Measurements from ENCODE around the gene AGO1. TPM values are rescaled to one million over a fixed set of nuclear protein-coding genes. Genes with fewer than 3 reads are reported as not detected.

The AGO1 gene
- 7.1 and 7.5 TPM in 2 replicates for total RNA-seq (2014; rRNA removed; shearing (Covaris generic))

DNA sequence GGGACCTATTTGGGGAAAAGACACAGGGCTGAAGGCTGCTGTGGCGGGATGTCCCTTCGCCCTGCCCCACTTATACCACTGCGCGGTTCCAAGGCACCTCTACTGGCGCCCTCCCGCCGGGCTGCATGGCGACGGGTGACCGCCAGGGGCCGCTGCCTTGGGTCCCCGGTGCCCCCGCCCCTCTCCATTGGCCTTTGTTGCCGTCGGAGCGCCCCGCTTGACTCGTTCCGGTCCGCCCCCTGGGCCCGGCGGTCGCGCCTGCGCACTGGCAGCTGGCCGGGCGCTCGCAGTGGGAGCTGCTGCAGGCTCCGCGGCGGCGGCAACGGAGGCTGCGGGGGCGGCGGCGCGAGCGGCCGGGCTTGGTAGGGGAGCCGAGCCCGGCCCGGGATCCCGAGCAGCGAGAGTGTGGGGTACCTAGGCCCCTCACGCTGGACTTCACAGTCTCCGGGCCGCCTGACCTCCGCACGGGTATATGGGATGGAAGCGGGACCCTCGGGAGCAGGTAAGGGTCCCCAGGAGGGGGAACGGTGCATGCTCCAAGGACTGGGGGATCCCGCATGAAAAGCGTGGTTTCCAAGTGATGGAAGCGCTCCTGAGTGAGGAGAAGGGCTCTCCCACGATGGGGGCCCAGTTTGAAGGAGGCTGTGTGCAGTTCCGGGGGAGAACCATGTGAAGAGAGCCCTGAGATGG, at the start of gene AGO1:
AGO1 (plus strand) TSS at position 265 of the 690 bp plus-strand sequence; CDS start at position 478, 213 bp downstream.
- peak; percentile 76 for DNase-seq (ENCODE audit: low spot score)

DNA sequence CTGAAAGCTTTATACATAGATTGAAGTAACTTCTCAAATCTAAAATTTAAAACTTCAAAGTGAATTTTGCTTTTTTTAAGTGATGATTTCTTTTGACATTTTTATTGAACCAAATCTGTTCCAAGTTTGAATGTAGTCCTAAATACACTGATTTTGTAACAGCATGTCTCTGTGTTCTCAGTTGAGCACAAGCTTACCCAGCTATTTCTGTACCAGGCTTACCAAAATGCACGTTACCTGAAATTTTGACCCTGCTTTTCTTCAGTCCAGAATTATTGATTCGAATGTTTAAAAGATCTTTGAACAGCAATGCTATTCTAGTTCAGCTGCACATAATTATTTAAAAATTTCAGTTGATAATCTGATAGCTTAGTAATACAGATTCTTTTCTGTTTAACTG, 49.6 kb upstream of the AGO1 start:
- DNase-seq (ENCODE audit: low spot score) = no peak

DNA sequence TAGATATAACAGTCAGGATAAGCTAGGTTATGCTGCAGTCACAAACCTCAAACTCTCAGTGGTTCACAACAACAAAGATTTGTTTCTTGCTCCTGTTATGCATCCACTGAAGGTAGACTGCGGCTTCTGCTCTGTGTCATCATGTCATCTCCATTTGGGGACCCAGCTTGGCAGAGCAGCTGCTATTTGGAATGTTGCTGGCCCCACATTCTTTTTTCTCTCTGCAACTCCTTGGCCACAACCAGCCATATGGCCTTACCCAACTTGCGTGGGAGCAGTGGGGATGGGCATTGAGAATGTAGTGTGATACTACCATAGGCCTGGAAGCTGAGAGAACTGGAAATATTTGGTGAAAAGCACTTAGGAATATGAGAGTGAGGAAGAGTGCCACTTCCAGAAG, 48.8 kb upstream of the AGO1 start:
- DNase-seq (ENCODE audit: low spot score) = no peak

DNA sequence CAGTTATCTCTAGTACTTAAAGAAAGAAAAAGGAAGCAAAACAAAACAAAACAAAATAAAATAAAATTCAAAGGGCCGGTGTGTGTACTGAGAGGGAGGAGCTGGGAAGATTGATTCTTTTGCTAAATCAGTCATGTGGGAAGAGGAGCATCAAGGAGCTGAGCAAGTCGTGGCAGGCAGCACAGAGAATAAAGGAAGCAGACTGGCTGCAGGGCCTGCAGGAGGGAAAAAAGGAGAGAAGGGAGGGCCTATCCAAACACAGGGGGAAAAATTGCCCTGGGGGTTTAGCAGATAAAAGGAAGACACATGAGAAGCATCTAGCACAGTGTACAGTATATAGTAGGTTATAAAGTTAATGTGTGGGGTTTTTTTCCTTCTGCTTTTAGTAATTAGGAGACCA, 47.6 kb upstream of the AGO1 start:
- DNase-seq (ENCODE audit: low spot score) = no peak

DNA sequence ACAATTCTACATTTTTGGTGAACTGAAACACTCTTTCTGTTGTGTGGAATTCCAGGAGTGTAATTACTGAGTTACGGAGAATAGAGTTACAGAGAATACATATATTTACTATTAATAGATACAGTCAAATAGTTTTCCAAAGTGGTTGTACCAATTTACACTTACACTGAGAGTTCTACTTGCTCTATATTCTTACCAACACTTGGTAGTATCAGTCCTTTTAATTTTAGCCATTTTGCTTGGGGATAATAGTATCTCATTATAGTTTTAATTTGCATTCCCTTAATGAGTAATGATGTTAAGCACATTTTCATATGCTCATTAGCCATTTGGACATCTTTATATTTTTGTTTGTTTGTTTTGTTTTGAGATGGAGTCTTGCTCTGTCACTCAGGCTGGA, 46.3 kb upstream of the AGO1 start:
- no peak for DNase-seq (ENCODE audit: low spot score)

DNA sequence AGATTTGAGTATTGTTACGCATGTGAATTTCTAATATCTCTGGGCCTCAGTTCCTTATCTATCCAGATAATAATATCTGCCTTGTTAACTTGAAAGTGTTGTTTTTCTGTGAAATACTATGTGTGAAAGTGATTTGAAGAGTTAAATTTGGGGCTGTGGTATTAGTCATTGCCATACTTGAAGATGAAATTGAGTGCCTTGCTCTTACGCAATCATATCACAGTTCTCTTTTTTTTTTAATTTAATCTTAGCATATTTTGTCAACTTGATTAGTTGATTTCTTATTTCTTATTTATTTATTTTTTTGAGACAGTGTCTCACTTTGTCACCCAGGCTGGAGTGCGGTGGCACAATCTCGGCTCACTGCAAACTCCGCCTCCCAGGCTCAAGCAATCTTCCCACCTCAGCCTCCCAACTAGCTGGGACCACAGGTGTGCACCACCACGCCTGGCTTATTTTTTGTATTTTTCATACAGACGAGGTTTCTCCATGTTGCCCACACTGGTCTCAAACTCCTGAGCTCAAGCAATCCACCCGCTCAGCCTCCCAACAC, 44.2 kb upstream of the AGO1 start:
- no peak for DNase-seq (ENCODE audit: low spot score)

DNA sequence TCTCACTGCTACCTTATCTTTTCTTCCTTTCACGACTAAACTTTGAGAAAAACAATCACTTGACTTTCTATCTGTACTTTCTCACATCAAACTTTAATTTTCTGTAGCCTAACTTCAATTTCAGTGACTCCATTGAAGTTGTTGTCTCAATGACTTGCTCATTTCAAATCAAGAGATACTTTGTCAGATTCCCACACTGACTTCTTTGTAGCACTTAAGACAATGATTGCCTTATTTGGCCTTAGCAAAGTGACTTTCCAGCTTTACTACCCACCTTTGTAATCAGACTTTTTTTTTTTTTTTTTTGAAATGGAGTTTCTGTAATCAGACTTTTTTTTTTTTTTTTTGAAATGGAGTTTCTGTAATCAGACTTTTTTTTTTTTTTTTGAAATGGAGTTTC, 38.2 kb upstream of the AGO1 start:
- no peak for DNase-seq (ENCODE audit: low spot score)

DNA sequence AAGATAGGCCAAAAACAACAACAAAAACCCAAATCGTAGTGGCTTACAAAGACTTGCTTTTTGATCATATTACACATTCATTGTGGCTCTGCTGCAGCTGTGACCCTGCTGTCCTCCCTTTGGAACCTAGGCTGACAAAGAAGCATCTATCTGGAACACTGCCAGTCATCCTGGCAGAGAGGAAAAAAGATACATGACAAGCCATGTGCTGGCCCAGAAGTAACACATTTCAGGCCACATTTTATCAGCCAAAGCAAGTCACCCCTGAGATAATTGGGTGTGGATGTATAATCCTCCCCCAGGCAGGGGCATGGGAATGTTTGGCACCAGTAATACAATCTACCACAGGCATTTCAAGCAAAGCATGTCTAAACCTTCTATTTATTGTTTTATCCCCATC, 37.2 kb upstream of the AGO1 start:
- DNase-seq (ENCODE audit: low spot score) = no peak

DNA sequence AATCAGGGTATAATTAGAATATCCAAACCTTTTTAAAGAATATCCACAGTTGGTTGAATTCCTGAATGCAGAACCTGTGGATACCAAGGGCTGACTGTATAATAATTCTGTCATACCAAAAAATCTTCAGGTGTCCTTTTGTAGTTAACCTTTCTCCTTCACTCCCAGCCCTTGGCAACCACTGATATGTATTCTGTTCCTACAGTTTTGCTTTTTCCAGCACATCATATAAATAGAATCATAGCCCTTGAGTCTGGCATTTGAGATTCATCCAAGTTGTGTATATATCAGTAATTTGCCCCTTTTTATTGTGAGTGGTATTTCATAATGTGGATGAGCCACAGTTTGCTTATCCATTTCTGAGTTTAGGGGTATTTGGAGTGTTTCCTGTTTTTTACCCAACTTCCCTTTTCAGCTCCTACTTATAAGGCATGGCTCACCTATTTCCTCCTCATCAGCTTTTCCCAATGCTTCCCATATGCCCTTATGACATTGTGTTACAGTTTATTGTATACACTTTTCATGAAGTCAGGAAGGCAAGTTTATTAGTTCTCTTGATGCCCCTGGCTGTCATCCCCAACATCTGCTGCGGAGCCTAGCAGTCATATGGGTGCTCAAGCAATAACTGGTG, 35.0 kb upstream of the AGO1 start:
- DNase-seq (ENCODE audit: low spot score) = no peak

DNA sequence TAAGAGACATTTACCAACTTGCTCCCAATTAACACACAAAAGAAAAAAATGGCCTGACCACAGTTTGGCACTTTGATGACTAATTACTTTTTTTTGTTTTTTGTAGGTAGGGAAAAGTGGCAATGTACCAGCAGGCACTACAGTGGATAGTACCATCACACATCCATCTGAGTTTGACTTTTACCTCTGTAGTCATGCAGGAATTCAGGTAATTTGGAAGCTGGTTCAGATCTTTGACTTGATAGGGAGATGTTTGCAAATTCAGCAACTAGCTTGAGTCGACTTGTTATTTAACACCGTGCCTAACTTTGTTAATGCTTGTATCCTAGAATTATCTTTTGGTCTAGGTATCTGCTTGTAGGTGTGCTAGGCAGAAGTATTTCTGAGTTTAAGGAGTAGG, 33.0 kb upstream of the AGO1 start:
- DNase-seq (ENCODE audit: low spot score) = peak; percentile 3

DNA sequence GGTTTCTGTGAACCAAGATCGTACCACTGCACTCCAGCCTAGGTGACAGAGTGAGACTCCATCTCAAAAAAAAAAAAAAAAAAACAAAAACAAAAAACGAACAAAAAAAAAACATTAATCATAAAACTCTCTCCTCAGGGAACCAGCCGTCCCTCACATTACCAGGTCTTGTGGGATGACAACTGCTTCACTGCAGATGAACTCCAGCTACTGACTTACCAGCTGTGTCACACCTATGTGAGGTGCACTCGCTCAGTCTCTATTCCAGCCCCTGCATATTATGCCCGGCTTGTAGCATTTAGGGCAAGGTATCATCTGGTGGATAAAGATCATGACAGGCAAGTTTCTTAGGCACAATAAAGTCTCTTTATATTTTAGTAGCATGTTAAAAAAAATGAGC, 32.3 kb upstream of the AGO1 start:
- no peak for DNase-seq (ENCODE audit: low spot score)

DNA sequence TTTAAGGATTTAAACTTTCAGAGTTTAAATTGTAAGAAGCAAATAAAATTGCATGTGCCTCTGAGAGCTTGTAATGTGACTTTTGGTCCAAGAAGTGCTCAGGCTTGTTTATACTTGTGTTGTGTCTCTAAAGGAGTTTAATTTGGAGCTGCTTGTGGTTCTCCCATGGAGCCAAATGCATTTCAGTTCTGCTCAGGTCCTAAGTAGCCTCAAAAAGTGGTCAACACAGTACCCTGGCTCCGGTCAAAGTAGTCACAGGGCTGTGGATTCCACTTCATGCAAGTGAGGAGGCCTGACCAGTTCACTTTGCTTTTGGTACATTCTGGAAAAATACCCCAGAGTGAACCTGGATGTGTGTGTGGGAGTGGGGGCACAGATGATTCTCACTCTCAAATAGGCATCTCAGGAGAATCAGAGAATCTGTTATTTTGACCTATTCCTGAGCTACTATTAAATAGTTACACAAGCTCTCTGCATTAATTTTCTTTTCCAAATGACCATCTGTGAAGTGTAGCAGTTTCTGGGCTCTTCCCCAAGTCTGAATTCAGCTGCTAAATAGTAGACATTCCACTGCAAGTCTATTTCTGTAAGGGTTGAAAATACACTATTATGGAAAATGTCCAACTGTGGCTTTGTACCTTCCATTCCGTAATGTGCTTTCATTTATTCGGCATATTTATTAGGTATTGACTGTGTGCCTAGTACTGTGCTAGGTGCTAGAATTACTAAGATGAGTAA, 31.7 kb upstream of the AGO1 start:
- no peak for DNase-seq (ENCODE audit: low spot score)

DNA sequence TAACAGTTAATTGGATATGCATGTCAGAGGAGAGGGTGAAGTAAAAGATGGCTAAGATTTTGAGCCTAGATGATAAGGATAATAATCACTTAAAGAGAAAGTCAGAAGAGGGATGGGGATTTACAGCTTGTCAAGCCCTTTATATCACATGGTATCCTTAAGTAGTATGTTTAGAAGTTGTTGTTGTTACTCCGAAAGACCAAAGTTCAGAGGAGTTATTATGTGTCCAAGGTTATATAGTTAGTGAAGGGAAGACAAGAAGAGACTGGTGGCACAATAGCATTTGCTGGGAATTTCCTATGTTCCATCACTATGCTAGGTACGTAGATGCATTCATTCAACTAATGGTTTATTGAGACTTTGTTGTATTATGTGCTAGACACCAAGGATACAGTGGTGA, 30.8 kb upstream of the AGO1 start:
- no peak for DNase-seq (ENCODE audit: low spot score)

DNA sequence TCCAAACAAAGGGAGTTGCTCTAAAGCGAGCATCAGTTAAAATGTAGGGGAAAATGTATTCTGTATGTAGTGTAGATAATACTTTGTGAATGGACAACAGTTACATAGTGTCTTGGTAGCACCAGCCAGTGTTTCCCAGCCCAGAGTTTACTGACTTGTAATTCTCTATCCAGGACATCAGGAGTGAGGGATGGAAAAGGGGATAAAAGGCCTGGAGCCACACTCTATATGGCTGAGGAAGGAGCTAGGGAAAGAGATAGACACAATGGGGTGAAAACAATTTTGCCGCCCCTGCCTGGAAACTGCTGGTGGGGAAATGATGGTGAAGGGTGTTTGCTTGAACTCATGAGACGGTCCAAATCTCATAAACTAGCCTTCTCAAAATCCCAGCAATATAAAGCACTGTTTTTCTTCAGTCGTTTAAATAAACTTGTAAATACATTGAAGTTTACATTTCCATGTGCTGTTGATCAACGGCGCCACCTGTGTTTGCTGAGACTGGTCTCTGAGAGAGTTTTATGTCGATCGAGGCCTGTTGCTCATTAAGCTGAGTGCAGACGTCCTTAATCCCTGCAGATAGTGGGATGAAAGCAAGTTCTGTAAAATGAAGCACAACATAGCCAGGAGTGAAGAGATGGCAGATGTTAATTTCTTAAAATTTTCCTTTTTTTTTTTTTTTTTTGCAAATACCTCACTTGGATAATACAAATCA, 27.9 kb upstream of the AGO1 start:
- no peak for DNase-seq (ENCODE audit: low spot score)

DNA sequence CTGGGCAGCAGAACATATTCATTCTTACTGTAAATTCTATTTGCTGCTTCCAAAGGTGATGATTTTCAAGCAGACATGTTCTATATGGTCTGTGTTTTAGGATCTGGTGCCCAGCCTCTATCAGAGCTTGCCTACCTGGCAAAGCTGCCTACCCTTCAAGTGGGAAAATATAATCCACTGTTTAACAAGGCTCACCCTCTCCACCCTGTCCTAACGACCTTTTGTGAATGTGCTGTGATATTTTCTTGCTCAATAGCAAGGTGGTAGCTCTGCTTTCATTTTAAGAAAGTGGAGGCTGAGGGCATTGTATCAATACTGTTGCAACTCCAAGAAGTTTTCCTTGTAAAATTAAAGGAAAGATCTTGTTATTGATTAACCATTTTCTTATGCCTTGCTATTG, 26.0 kb upstream of the AGO1 start:
- no peak for DNase-seq (ENCODE audit: low spot score)

DNA sequence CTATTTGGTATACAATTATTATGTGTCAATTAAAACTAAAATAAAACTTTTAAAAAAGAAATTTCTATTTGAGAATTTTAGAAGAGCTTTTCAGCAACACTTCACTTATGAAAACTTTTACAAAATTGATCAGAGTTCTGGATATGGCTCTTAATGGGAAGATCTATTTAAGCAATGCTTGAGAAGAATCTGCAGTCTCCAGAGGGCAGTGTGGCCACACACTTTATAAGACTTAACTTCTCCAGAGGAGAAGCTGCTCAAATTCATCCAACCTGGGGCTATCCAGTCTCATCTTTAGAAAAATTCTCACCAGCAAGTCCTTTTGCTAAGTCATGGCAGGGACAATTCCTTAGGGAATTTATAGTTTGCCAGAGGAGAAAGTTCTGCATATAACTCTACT, 25.2 kb upstream of the AGO1 start:
- DNase-seq (ENCODE audit: low spot score) = no peak

DNA sequence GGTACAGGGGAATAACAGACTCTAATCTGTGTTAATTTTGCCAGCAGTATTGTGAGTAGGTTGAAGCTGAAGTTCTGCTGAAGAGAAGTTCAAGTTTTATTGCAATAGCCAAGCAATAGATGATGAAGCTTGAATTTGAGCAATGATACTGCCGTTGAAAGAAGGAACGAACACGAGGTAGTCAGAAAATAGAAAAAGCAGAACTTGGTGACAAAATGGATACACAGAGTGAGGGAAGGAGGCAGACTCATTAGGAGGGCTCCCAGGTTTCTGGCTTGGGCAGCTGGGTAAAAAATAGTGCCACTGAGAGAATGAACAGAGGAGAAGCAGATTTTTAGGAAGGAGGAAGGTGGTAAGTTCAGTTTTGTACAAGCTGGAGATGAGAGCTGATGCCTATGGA, 22.3 kb upstream of the AGO1 start:
- no peak for DNase-seq (ENCODE audit: low spot score)

DNA sequence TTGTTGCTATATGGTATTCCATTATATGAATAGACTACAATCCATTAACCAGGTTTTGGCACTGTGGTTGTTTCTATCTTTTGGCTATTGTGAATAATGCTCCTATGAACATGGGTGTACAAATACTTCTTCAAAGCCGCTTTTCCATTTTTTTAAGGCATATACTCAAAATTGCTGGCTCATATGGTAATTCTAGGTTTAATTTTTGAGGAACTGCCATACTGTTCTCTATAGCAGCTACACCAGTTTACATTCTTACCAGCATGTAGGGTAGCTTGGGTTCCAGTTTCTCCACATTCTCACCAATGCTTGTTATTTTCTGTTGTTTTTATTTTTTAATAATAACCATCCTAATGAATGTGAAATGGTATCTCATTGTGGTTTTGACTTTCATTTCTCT, 19.9 kb upstream of the AGO1 start:
- DNase-seq (ENCODE audit: low spot score) = no peak

DNA sequence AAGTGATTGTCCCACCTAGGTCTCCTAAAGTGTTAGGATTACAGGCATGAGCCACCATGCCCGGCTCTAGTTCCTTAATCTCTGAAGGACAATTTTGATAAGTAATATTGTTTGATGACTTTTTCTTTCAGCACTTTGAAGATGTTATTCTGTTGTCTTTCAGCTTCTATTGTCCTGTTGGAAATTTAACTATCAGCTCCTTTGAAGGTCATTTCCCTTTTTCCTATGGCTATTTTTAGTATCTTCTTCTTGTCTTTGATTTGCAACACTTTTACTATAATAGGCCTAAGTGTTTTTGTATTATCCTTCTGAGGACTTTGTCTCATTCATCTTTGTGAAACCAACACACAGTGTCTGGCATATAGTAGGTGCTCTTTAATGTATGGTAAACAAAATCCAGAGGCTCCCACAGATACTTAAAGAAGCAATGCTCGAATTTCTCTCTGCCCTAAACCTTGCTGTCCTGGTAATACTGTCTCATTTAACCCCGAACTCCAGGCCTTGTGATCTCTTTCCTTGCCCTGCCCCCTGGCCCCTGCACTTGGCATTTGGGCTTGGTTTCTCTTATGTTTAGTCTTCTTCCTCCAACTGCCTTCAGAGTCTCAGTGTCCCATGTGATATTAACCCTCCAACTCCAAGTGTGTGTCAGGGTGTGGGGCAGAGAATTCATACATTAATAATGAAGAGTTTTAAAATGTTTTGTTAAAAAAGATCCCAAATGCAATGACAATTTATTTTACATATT, 19.0 kb upstream of the AGO1 start:
- DNase-seq (ENCODE audit: low spot score) = no peak

DNA sequence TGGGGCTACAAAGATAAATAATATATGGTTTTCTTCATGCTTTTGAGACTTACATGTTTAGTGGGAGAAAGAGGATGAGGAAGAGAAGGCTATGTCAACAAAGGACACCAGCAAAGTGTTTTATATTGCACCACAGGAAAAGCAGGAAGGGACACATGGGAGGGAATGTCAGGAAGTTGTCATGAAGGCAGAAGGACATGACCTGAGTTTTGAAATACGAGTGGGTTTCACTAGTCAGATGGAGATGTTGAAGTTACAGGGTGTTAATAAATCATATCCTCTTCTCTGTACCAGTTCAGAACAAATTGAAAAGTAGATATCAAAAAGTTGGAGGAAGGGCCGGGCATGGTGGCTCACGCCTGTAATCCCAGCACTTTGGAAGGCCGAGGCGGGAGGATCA, 18.2 kb upstream of the AGO1 start:
- no peak for DNase-seq (ENCODE audit: low spot score)

DNA sequence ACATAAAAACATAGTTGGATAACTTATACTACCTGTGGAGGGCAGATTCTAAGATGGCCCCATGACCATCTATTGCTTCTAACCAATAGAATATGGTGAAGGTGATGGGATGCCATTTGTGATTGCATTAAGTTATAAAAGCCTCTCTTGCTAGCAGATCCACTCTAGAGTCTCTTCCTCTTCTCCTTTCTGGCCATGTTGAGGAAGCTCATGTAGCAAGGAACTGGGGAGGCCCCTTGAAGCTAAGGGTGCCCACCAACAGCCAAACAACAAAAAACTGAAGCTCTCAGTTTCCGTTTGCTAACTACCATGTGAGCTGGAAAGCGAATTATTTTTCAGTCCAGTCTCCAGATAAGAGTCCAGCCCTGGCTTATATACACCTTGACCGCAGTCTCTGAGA, 16.0 kb upstream of the AGO1 start:
- DNase-seq (ENCODE audit: low spot score) = no peak
